IPS-15b (cell line): ENCODE data around the gene NOS1.
"Not testable (repeated sequence)": the region's sequence is repeated elsewhere in the genome, so short reads cannot be mapped to it uniquely, and the experiment has no call there.

ENCODE experiments used
- H3K27me3 ChIP-seq: one replicate; pipeline ENCODE4 v1.6.1; 2013; ENCODE audit warnings: low read length; ENCODE audit not compliant: control insufficient read depth, insufficient read depth
- H3K36me3 ChIP-seq: one replicate; pipeline ENCODE4 v1.6.1; 2013; ENCODE audit warnings: low read length; ENCODE audit not compliant: control insufficient read depth, insufficient read depth
- H3K4me1 ChIP-seq: one replicate; pipeline ENCODE4 v1.6.1; 2013; ENCODE audit warnings: mild to moderate bottlenecking, low read length; ENCODE audit not compliant: control insufficient read depth, insufficient read depth
- H3K4me3 ChIP-seq: one replicate; pipeline ENCODE4 v1.5.1; 2013; ENCODE audit warnings: low read depth, low read length
- H3K9ac ChIP-seq: one replicate; pipeline ENCODE4 v1.6.1; 2013; ENCODE audit warnings: low read depth, mild to moderate bottlenecking, low read length
- H3K9me3 ChIP-seq: one replicate; pipeline ENCODE4 v1.6.1; 2013; ENCODE audit warnings: mild to moderate bottlenecking, low read length; ENCODE audit not compliant: control insufficient read depth, insufficient read depth

The NOS1 gene

GRCh38 chr12:117390866-117391265 is 29.4 kb upstream of the NOS1 start:
- Histone ChIP-seq H3K9ac (no peak overlapping the region), H3K4me1 (no peaks in the 10 kb centered on the region), H3K4me3 (no peak overlapping the region), H3K9me3 (no peaks in the 10 kb centered on the region), H3K27me3 (no peaks in the 10 kb centered on the region), H3K36me3 (no peaks in the 10 kb centered on the region)

GRCh38 chr12:117388951-117389446 is 27.6 kb upstream of the NOS1 start:
- Histone ChIP-seq H3K4me3 (no peak overlapping the region), H3K9me3 (no peaks in the 10 kb centered on the region), H3K36me3 (no peaks in the 10 kb centered on the region), H3K4me1 (no peaks in the 10 kb centered on the region), H3K9ac (no peak overlapping the region), H3K27me3 (no peaks in the 10 kb centered on the region)

- no peak overlapping the region for H3K4me3 ChIP-seq
Measured at GRCh38 chr12:117387832-117388231, 26.4 kb upstream of the NOS1 start.

GRCh38 chr12:117384735-117385134 is 23.3 kb upstream of the NOS1 start:
- no peaks in the 10 kb centered on the region for H3K36me3 ChIP-seq
- H3K9me3 ChIP-seq = no peaks in the 10 kb centered on the region
- no peaks in the 10 kb centered on the region for H3K4me1 ChIP-seq
- no peak overlapping the region for H3K9ac ChIP-seq
- peaks cover 2% of the 10 kb centered on the region for H3K27me3 ChIP-seq
- H3K4me3 ChIP-seq = no peak overlapping the region

More at GRCh38 chr12:117387832-117388231, 26.4 kb upstream of the NOS1 start:
- no peak overlapping the region for H3K9ac ChIP-seq
- no peaks in the 10 kb centered on the region for H3K4me1 ChIP-seq
- no peaks in the 10 kb centered on the region for H3K27me3 ChIP-seq
- H3K9me3 ChIP-seq = no peaks in the 10 kb centered on the region
- H3K36me3 ChIP-seq = no peaks in the 10 kb centered on the region

GRCh38 chr12:117380083-117380482 is 18.7 kb upstream of the NOS1 start:
- H3K4me1 ChIP-seq = no peaks in the 10 kb centered on the region
- no peaks in the 10 kb centered on the region for H3K9me3 ChIP-seq
- no peak overlapping the region for H3K9ac ChIP-seq
- no peaks in the 10 kb centered on the region for H3K36me3 ChIP-seq
- no peak overlapping the region for H3K4me3 ChIP-seq
- H3K27me3 ChIP-seq = peaks cover 6% of the 10 kb centered on the region

GRCh38 chr12:117377758-117378157 is 16.3 kb upstream of the NOS1 start:
- H3K36me3 ChIP-seq = no peaks in the 10 kb centered on the region
- no peaks in the 10 kb centered on the region for H3K4me1 ChIP-seq
- no peak overlapping the region for H3K9ac ChIP-seq
- peaks cover 6% of the 10 kb centered on the region for H3K27me3 ChIP-seq
- H3K4me3 ChIP-seq = no peak overlapping the region
- no peaks in the 10 kb centered on the region for H3K9me3 ChIP-seq

- no peaks in the 10 kb centered on the region for H3K4me1 ChIP-seq
- H3K4me3 ChIP-seq = no peak overlapping the region
- H3K27me3 ChIP-seq = no peaks in the 10 kb centered on the region
- no peaks in the 10 kb centered on the region for H3K9me3 ChIP-seq
- no peak overlapping the region for H3K9ac ChIP-seq
- H3K36me3 ChIP-seq = no peaks in the 10 kb centered on the region
Measured at GRCh38 chr12:117370588-117370987, 9.2 kb upstream of the NOS1 start.

GRCh38 chr12:117370000-117370399 is 8.6 kb upstream of the NOS1 start:
- not testable (repeated sequence) for H3K9me3 ChIP-seq, H3K4me3 ChIP-seq, H3K36me3 ChIP-seq, H3K9ac ChIP-seq, H3K4me1 ChIP-seq, H3K27me3 ChIP-seq

GRCh38 chr12:117367006-117367638 is 5.7 kb upstream of the NOS1 start:
- no peak overlapping the region for H3K9ac ChIP-seq
- no peak overlapping the region for H3K4me3 ChIP-seq
- peaks cover 26% of the 10 kb centered on the region for H3K27me3 ChIP-seq
- no peaks in the 10 kb centered on the region for H3K9me3 ChIP-seq
- H3K4me1 ChIP-seq = no peaks in the 10 kb centered on the region
- H3K36me3 ChIP-seq = no peaks in the 10 kb centered on the region

GRCh38 chr12:117365049-117365616 is 3.7 kb upstream of the NOS1 start:
- Histone ChIP-seq H3K27me3 (peaks cover 41% of the 10 kb centered on the region), H3K4me1 (no peaks in the 10 kb centered on the region), H3K4me3 (no peak overlapping the region), H3K9ac (no peak overlapping the region), H3K36me3 (no peaks in the 10 kb centered on the region), H3K9me3 (no peaks in the 10 kb centered on the region)

- Histone ChIP-seq H3K4me1 (peaks cover 2% of the 10 kb centered on the region), H3K9me3 (no peaks in the 10 kb centered on the region), H3K27me3 (peaks cover 52% of the 10 kb centered on the region)
Measured at GRCh38 chr12:117363953-117364486, 2.6 kb upstream of the NOS1 start.

GRCh38 chr12:117363056-117363662 is 1.7 kb upstream of the NOS1 start:
- H3K9ac ChIP-seq = no peak overlapping the region
- peaks cover 61% of the 10 kb centered on the region for H3K27me3 ChIP-seq
- peaks cover 2% of the 10 kb centered on the region for H3K4me1 ChIP-seq
- H3K4me3 ChIP-seq = no peak overlapping the region
- no peaks in the 10 kb centered on the region for H3K36me3 ChIP-seq
- H3K9me3 ChIP-seq = no peaks in the 10 kb centered on the region

More at GRCh38 chr12:117363953-117364486, 2.6 kb upstream of the NOS1 start:
- H3K36me3 ChIP-seq = no peaks in the 10 kb centered on the region
- no peak overlapping the region for H3K4me3 ChIP-seq
- H3K9ac ChIP-seq = no peak overlapping the region
